Left ventricle myocardium inferior (tissue), 1 donor: ENCODE results near the gene MAPK8IP3. TPM values are rescaled to one million over a fixed set of nuclear protein-coding genes. Genes with fewer than 3 reads are reported as not detected.

Source experiments
- DNase-seq: peaks from one replicate; pipeline ENCODE4 v3.0.0-alpha.2; 2020
- H3K27ac ChIP-seq: fragments of 200-600 bp; replicated peaks from 2 replicates; pipeline ENCODE4 v1.8.0; 2021
- H3K27me3 ChIP-seq: fragments of 200-600 bp; 2 replicates; pipeline ENCODE4 v1.8.0; 2021; ENCODE audit warnings: low read depth
- H3K36me3 ChIP-seq: fragments of 200-600 bp; 2 replicates; pipeline ENCODE4 v1.8.0; 2021
- H3K4me1 ChIP-seq: fragments of 200-600 bp; 2 replicates; pipeline ENCODE4 v1.8.0; 2021
- H3K4me3 ChIP-seq: fragments of 200-600 bp; 2 replicates; pipeline ENCODE4 v1.8.0; 2021; ENCODE audit warnings: mild to moderate bottlenecking, moderate library complexity
- H3K9me3 ChIP-seq: fragments of 200-600 bp; replicated peaks from 2 replicates; pipeline ENCODE4 v1.8.0; 2021
- intact Hi-C: fragments of 100-400 bp; cut with micrococcal nuclease; formaldehyde crosslinking; loops from one replicate; pipeline ENCODE4 v1.11.0; 2022
- total RNA-seq: library from RNA; stranded (reverse); fragmentation: NEBNext Ultra II Directional; extraction: Animal tissue kit (Norgen Biotek cat#: 25700); gene quantifications from one replicate; pipeline ENCODE4 v1.2.1, GENCODE V29; 2021
- TF ChIP-seq, protein P1 (sequence below): fragments of 200-600 bp; IDR thresholded peaks from 2 replicates; pipeline ENCODE4 v1.8.0; 2021; ENCODE audit warnings: antibody characterized with exemption, mild to moderate bottlenecking, borderline replicate concordance
- donor health status: DM: no; HTN: yes; CAD: no; lungs with severe emphysema.

The MAPK8IP3 gene
- total RNA-seq, 1 donor from 2014 or later = 56.0 TPM

DNA sequence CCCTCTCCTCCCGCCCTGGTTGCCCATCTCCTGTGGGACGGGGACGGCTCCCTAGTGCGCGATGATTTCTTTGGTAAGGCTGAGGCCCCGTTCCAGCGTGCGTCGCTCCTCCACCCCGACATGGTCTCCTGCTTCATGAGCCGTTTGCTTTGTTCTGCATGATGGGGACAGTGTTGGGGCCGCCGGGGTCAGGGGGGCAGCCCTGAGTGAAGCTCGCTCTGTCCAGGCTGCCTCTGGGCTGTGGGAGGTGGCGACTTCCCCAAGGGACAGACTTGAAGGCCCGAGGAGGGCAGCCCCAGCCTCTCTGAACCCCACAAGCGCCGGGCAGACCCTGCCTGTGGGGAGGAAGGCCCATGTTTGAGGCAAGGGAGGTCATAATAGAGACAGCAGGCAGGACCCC, 52.9 kb downstream of the MAPK8IP3 start:
- TF ChIP-seq, protein P1, sequence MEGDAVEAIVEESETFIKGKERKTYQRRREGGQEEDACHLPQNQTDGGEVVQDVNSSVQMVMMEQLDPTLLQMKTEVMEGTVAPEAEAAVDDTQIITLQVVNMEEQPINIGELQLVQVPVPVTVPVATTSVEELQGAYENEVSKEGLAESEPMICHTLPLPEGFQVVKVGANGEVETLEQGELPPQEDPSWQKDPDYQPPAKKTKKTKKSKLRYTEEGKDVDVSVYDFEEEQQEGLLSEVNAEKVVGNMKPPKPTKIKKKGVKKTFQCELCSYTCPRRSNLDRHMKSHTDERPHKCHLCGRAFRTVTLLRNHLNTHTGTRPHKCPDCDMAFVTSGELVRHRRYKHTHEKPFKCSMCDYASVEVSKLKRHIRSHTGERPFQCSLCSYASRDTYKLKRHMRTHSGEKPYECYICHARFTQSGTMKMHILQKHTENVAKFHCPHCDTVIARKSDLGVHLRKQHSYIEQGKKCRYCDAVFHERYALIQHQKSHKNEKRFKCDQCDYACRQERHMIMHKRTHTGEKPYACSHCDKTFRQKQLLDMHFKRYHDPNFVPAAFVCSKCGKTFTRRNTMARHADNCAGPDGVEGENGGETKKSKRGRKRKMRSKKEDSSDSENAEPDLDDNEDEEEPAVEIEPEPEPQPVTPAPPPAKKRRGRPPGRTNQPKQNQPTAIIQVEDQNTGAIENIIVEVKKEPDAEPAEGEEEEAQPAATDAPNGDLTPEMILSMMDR = no peak
- Histone ChIP-seq H3K36me3 (peaks cover 81% of the 10 kb centered on the region), H3K4me3 (no peak overlapping the region), H3K9me3 (no peaks in the 10 kb centered on the region), H3K27me3 (no peaks in the 10 kb centered on the region), H3K27ac (no peak overlapping the region), H3K4me1 (no peaks in the 10 kb centered on the region)
- intact Hi-C loops = no loop called here
- no peak for DNase-seq

DNA sequence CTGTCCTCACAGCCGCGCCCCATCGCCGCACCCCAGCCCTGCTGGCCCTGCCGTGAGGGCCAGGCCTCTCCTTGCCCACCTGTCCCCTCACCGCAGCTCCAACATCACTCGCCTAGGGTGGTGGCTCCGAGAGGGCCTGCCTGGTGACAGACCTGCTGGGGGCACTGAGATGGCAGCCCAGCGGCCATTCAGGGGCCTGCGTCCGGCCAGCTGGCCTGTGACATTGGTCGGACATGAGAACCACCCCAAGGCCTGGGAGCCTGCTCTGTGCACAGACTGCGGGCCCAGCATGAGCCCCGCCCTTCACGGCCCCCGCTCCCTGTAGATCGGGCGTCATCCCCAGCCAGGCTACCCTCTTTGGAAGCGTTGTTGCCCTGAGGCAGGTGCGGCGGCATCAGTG, 53.5 kb downstream of the MAPK8IP3 start:
- H3K4me1 ChIP-seq = no peaks in the 10 kb centered on the region
- TF ChIP-seq, protein P1 = no peak
- intact Hi-C loops = no loop called here
- peaks cover 79% of the 10 kb centered on the region for H3K36me3 ChIP-seq
- no peaks in the 10 kb centered on the region for H3K9me3 ChIP-seq
- DNase-seq = no peak
- H3K4me3 ChIP-seq = no peak overlapping the region
- H3K27me3 ChIP-seq = no peaks in the 10 kb centered on the region
- H3K27ac ChIP-seq = no peak overlapping the region

DNA sequence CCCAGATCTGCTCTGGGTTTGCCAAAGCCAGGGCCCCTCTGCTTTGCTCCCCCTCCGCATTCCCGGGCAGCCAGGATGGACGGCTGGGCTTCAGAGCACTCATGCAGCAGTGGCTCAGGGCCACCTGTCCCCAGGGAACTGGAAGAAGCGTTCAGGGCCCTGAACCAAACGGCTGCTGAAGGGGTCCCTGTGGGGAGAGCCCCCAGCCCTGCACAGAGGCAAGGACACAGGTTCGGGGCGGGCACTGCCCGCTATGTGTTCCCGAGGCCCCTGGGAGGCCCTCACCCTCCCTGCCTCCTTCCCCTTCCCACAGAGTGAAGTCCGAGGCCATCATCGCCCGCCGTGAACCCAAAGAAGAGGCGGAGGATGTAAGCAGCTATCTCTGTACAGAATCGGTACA, 54.9 kb downstream of the MAPK8IP3 start:
- TF ChIP-seq, protein P1 = no peak
- no peak for DNase-seq
- peaks cover 81% of the 10 kb centered on the region for H3K36me3 ChIP-seq
- no peaks in the 10 kb centered on the region for H3K4me1 ChIP-seq
- no peak overlapping the region for H3K4me3 ChIP-seq
- H3K9me3 ChIP-seq = no peaks in the 10 kb centered on the region
- no peaks in the 10 kb centered on the region for H3K27me3 ChIP-seq
- H3K27ac ChIP-seq = no peak overlapping the region
- intact Hi-C loops = no loop called here

DNA sequence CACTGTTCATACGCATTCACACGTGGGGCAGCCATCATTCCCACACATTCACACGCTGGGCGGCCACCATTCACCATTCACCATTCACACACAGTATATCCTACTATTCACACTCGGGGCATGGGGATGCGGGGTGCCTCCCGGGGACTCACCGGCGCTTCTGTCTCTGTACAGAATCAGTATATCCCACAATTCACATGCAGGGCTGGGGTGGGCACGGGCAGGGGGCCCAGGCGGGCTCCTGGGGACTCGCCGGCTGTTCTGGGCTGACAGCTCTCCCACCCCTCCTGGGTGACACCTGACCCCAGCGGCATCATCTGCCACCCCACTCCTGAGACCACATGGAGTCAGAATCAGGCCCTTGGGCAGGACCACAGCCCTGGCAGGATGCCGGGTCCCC, 55.8 kb downstream of the MAPK8IP3 start:
- H3K9me3 ChIP-seq = no peaks in the 10 kb centered on the region
- H3K36me3 ChIP-seq = peaks cover 89% of the 10 kb centered on the region
- no peak for DNase-seq
- TF ChIP-seq, protein P1 = no peak
- no peak overlapping the region for H3K4me3 ChIP-seq
- H3K27me3 ChIP-seq = no peaks in the 10 kb centered on the region
- H3K27ac ChIP-seq = no peak overlapping the region
- intact Hi-C loops = no loop called here
- H3K4me1 ChIP-seq = no peaks in the 10 kb centered on the region

DNA sequence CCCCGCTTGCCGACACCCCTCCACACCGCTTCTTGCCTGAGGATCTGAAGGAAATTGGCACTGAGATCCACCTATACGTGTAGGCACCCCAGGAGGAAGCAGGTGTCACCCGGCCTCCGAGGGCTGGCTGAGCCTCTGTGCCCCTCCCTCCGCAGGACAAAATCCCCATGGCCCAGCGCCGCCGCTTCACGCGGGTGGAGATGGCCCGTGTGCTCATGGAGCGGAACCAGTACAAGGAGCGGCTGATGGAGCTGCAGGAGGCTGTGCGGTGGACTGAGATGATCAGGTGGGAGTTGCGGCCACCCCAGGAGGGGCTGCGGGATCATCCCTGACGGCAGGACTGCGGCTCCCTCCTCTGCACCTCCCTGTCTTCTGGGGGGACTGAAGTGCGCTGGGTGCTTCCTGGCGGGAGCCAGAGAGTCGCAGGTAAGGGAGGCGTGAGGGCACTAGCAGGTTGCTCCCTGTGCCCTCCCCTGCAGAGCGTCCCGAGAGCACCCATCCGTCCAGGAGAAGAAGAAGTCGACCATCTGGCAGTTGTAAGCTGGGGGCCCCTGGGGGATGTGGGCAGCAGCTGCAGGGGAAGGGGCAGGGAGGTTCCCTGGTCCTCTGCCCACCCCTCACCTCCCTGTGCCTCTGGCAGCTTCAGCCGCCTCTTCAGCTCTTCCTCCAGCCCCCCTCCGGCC, 56.3 kb downstream of the MAPK8IP3 start:
- H3K36me3 ChIP-seq = peaks cover 90% of the 10 kb centered on the region
- H3K9me3 ChIP-seq = no peaks in the 10 kb centered on the region
- intact Hi-C loops = no loop called here
- no peaks in the 10 kb centered on the region for H3K4me1 ChIP-seq
- no peak for DNase-seq
- H3K27me3 ChIP-seq = no peaks in the 10 kb centered on the region
- H3K4me3 ChIP-seq = no peak overlapping the region
- H3K27ac ChIP-seq = no peak overlapping the region
- TF ChIP-seq, protein P1 = no peak
